C4-2B (cell line): Measurements from ENCODE around the gene CCL14.
"Not testable (repeated sequence)": the region's sequence is repeated elsewhere in the genome, so short reads cannot be mapped to it uniquely, and the experiment has no call there.

Experiments
- H3K27ac ChIP-seq: fragments of 450-650 bp; 2 replicates; pipeline ENCODE4 v1.5.1; 2017
- CTCF ChIP-seq: fragments of 450-650 bp; conservative IDR thresholded peaks from 2 replicates; pipeline ENCODE4 v1.5.1; 2017; ENCODE audit warnings: mild to moderate bottlenecking
- ZFX ChIP-seq: fragments of 450-650 bp; IDR thresholded peaks from 2 replicates; pipeline ENCODE4 v1.6.1; 2017

CCL14 gene

DNA sequence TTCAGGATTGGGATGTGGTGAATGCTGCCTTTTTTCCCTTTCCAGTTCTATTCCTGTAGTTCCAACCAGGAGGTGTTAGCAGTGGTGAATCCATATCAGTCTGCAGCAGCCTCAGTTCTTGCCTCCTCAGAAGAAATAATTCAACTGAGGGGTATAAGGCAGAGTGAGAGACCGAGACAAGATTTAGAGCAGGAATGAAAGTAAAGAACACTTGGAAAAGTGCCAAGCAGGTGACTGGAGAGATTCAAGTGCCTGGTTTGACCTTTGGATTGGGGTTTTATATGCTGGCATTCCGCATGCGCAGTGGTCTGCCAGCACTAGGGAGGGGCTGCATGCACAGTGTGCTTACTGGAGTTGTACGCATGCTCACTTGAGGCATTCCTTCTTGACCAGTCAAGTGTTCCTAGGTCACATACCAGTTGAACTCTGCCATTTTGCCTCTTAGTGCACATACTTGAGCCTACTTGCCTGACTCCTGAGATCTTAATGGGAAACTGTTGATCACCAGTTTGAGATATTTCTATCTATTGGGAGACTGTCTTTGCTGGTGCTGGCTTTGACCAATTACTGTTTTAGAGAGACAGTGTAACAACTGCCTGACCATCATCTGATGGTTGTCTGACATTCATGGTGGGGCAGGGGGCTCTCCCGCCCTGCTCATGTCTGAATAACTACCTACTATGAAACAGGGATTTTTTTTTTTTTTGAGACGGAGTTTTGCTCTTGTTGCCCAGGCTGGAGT is 15.5 kb upstream of the CCL14 start:
- no peak overlapping the region for H3K27ac ChIP-seq
- TF ChIP-seq CTCF (no peak), ZFX (no peak)

GRCh38 chr17:36001110-36001771 is 14.7 kb upstream of the CCL14 start, which contains the start of gene CCL15:
CCL15 (minus strand) TSS chr17:36001553; CDS start chr17:36001492, 61 bp downstream.
- no peak within 1 kb of the TSS for H3K27ac ChIP-seq
- TF ChIP-seq ZFX, result no peak
- TF ChIP-seq CTCF, result no peak

DNA sequence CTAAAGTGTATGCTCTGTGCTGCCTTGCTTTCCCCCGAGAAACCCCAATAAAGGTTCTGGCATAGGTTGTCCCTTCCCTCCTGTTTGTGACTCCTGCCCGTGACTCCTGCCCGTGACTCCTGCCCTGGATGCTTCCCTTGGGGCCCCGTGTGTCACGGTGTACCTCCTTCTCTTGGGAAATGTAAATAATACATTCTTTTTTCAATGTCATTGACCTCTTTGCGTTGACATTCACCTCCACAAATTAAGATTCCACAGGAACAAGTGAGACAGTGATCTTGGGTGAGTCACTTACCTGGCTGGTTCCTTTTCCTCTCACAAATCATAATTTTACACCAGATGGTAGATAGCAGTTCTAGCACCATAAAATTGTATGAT is 14.2 kb upstream of the CCL14 start:
- TF ChIP-seq CTCF, result no peak
- no peak for TF ChIP-seq ZFX
- no peak overlapping the region for H3K27ac ChIP-seq

- TF ChIP-seq CTCF (no peak), ZFX (no peak)
- H3K27ac ChIP-seq, result no peak overlapping the region
Measured at GRCh38 chr17:35998756-35999155, 12.2 kb upstream of the CCL14 start.

DNA sequence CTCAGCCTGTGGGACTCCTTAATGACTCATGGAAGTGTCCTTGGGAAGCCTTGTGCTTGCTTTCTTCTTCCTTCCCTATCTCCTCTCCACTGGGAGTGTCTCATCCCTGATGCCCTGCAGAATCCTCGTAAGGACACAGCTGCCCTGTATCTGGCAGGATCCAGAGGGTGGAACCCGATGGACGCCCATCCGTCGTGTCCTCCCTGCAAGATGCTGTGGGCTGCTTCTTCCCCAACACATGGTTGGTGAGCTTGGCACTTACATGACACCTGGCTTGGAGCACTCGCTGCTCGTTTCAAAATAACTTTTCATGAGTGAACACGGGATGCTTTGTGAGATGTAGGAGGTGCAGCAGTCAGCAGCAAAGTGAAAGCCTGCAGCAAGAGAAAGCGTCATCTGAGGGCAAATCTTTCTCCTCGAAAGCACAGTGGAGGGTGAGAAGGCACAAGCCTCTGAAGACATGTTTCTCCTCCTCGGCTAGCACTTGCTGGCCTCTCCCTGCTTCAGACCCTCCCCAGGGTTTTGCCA is 11.6 kb upstream of the CCL14 start:
- TF ChIP-seq CTCF (no peak), ZFX (no peak)

DNA sequence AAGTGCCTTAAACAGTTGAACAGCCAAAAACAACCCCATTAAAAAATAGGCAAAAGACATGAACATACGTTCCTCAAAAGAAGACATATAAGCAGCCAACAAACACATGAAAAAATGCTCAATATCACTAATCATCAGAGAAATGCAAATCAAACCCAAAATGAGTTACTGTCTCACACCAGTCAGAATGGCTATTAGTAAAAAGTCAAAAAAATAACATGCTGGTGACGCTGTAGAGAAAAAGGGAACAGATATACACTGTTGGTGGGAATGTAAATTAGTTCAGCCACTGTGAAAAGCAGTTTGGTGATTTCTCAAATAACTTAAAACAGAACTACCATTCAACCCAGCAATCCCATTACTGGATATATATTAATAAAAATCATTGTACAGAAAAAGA is 8.8 kb upstream of the CCL14 start:
- H3K27ac ChIP-seq, result not testable (repeated sequence)

More for the DNA sequence above, 11.6 kb upstream of the CCL14 start:
- H3K27ac ChIP-seq, result no peak overlapping the region

- TF ChIP-seq CTCF, result no peak
- no peak for TF ChIP-seq ZFX
- no peak overlapping the region for H3K27ac ChIP-seq
Measured at GRCh38 chr17:35991075-35991474, 4.5 kb upstream of the CCL14 start.

DNA sequence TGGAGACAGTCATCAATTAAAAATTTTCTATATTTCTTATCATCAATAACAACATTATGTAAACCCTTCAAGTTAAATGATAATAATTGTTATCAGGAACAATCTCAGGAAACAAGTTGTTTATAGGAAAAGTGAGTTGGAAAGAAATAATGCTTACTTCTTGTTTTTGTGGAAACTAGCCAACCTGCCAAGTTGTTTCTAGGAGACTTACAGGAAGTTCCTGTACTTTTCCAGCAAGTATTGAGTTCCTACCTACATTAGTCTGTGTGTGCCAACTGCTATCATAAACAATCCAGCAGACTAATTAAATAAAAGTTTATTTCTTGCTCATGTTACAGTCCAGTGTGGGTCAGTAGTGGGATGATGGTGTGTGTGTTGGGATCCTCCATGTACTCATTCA is 1.6 kb upstream of the CCL14 start:
- TF ChIP-seq CTCF (no peak), ZFX (no peak)
- H3K27ac ChIP-seq, result no peak overlapping the region
